ENCODE data around the gene PPP4R3B. TPM values are rescaled to one million over a fixed set of nuclear protein-coding genes. Genes with fewer than 3 reads are reported as not detected.

Gene PPP4R3B
- 49.2 and 59.1 TPM in 2 replicates for total RNA-seq (2022)
- percentile 92 among the genes with signal in this experiment for Bru-seq, nascent RNA
- percentile 90 among the genes with signal in this experiment for BruChase-seq, experiment 1, labeled RNA remaining after a 6-hour chase
- BruChase-seq, experiment 2, labeled RNA remaining after a 2-hour chase: percentile 88 among the genes with signal in this experiment
- long read RNA-seq, full-length matches to known transcripts: 32 of 90 reads
- long read RNA-seq, partial matches to known transcripts: 21 of 90 reads
- long read RNA-seq, other reads (novel, unspliced or antisense): 37 of 90 reads

- peak; percentile 99 for DNase-seq
- H3K4me3 Mint-ChIP-seq (ENCODE audit: low read depth, unreplicated experiment): no peak within 1 kb of the TSS
- peaks cover 19% of the 10 kb centered on the region for H3K36me3 Mint-ChIP-seq (ENCODE audit: insufficient read depth, unreplicated experiment)
- no peaks in the 10 kb centered on the region for H3K9me3 Mint-ChIP-seq (ENCODE audit: low read depth, unreplicated experiment)
- intact Hi-C loops (cut with micrococcal nuclease; ENCODE audit: unreplicated experiment): no loop called here
- H3K27me3 Mint-ChIP-seq (ENCODE audit: unreplicated experiment): no peaks in the 10 kb centered on the region
- TSS peak; percentile 28 for BruUV-seq (replicated peaks)
- CTCF ChIA-PET: interaction anchor here (1.0 to 1.3 kb wide), 2 partner anchors 37 to 98 kb away, joined by 3 read pairs; partner anchors contain the start of gene CFAP36
- no peak within 1 kb of the TSS for H3K27ac Mint-ChIP-seq (ENCODE audit: unreplicated experiment)
- TF ChIP-seq CTCF (IDR thresholded peaks at IDR 0.05; ENCODE audit: unreplicated experiment): no peak
- peaks cover 18% of the 10 kb centered on the region for H3K4me1 Mint-ChIP-seq (ENCODE audit: low read depth, unreplicated experiment)
Observed at GRCh38 chr2:55617175-55618024, at the start of gene PPP4R3B. TSS of gene PPP4R3B (minus strand) at chr2:55617622. CDS start at chr2:55617285, 337 bp downstream.

- CTCF ChIA-PET: no interaction called here
- H3K9me3 Mint-ChIP-seq (ENCODE audit: low read depth, unreplicated experiment): no peaks in the 10 kb centered on the region
- no peak overlapping the region for H3K4me3 Mint-ChIP-seq (ENCODE audit: low read depth, unreplicated experiment)
- H3K36me3 Mint-ChIP-seq (ENCODE audit: insufficient read depth, unreplicated experiment): peaks cover 36% of the 10 kb centered on the region
- intact Hi-C loops (cut with micrococcal nuclease; ENCODE audit: unreplicated experiment): no loop called here
- no TSS peak for BruUV-seq (replicated peaks)
- no peaks in the 10 kb centered on the region for H3K4me1 Mint-ChIP-seq (ENCODE audit: low read depth, unreplicated experiment)
- TF ChIP-seq CTCF (IDR thresholded peaks at IDR 0.05; ENCODE audit: unreplicated experiment): no peak
- H3K27me3 Mint-ChIP-seq (ENCODE audit: unreplicated experiment): no peaks in the 10 kb centered on the region
- DNase-seq: no peak
- H3K27ac Mint-ChIP-seq (ENCODE audit: unreplicated experiment): no peak overlapping the region
Observed at GRCh38 chr2:55653255-55653654, 35.8 kb upstream of the PPP4R3B start.

- Mint-ChIP-seq H3K36me3 (ENCODE audit: insufficient read depth, unreplicated experiment) (peaks cover 31% of the 10 kb centered on the region), H3K9me3 (ENCODE audit: low read depth, unreplicated experiment) (no peaks in the 10 kb centered on the region), H3K4me3 (ENCODE audit: low read depth, unreplicated experiment) (no peak overlapping the region), H3K27ac (ENCODE audit: unreplicated experiment) (no peak overlapping the region), H3K4me1 (ENCODE audit: low read depth, unreplicated experiment) (no peaks in the 10 kb centered on the region), H3K27me3 (ENCODE audit: unreplicated experiment) (no peaks in the 10 kb centered on the region)
- CTCF ChIA-PET: no interaction called here
- no TSS peak for BruUV-seq (replicated peaks)
- intact Hi-C loops (cut with micrococcal nuclease; ENCODE audit: unreplicated experiment): no loop called here
- no peak for TF ChIP-seq CTCF (IDR thresholded peaks at IDR 0.05; ENCODE audit: unreplicated experiment)
- DNase-seq: no peak
Observed at GRCh38 chr2:55649211-55649610, 31.8 kb upstream of the PPP4R3B start.

GRCh38 chr2:55636831-55637230 is 19.4 kb upstream of the PPP4R3B start:
- H3K36me3 Mint-ChIP-seq (ENCODE audit: insufficient read depth, unreplicated experiment): peaks cover 25% of the 10 kb centered on the region
- intact Hi-C loops (cut with micrococcal nuclease; ENCODE audit: unreplicated experiment): no loop called here
- CTCF ChIA-PET: no interaction called here
- TF ChIP-seq CTCF (IDR thresholded peaks at IDR 0.05; ENCODE audit: unreplicated experiment): no peak
- H3K27ac Mint-ChIP-seq (ENCODE audit: unreplicated experiment): no peak overlapping the region
- no peaks in the 10 kb centered on the region for H3K4me1 Mint-ChIP-seq (ENCODE audit: low read depth, unreplicated experiment)
- H3K9me3 Mint-ChIP-seq (ENCODE audit: low read depth, unreplicated experiment): no peaks in the 10 kb centered on the region
- BruUV-seq (replicated peaks): no TSS peak
- no peaks in the 10 kb centered on the region for H3K27me3 Mint-ChIP-seq (ENCODE audit: unreplicated experiment)
- no peak overlapping the region for H3K4me3 Mint-ChIP-seq (ENCODE audit: low read depth, unreplicated experiment)
- DNase-seq: no peak
